A549 treated with AZD9567 at 1 μM for 4 hours (cell line): ENCODE results near the gene NCF1. TPM values are rescaled to one million over a fixed set of nuclear protein-coding genes. Genes with fewer than 3 reads are reported as not detected.

Experiments
- total RNA-seq: library from RNA; stranded (reverse); fragments of 200-300 nt; extraction: Qiagen RNA extraction; gene quantifications from 5 replicates; pipeline ENCODE4 v1.2.3, GENCODE V29; 2022; ENCODE audit not compliant: insufficient read depth

Gene NCF1
- total RNA-seq = 0.14 to 0.22 TPM (median 0.18 TPM) in 3 of 5 replicates, not detected in the others

GRCh38 chr7:74773760-74774750 is at the start of gene NCF1:
Gene NCF1, plus strand, starts transcription at chr7:74774011. Its CDS starts 21 bp downstream, at chr7:74774032.

Other genes starting within 250 kb of the NCF1 start
- 63.6 to 92.0 TPM (median 82.7 TPM) in 5 replicates for gene GTF2I, start 116.3 kb upstream of the NCF1 start, total RNA-seq
- 1.4 to 8.5 TPM (median 6.4 TPM) in 5 replicates for gene GTF2IRD2, start 77.6 kb downstream of the NCF1 start, total RNA-seq
- gene CASTOR2, start 190.7 kb downstream of the NCF1 start, total RNA-seq = 2.6 to 3.2 TPM (median 2.7 TPM) in 4 of 5 replicates, not detected in the other